T-helper 1 cell treated with Interleukin-12 subunit alpha and Interleukin-12 subunit beta and Interleukin-4 antibody, amounts not matched to agents 30 ng/mL and 1 ng/mL, for 36 hours (primary cell): ENCODE data around the gene FOXL2. TPM values are rescaled to one million over a fixed set of nuclear protein-coding genes. Genes with fewer than 3 reads are reported as not detected.

Source experiments
- intact Hi-C: fragments of 100-400 bp; cut with micrococcal nuclease; formaldehyde crosslinking; loops from one replicate; pipeline ENCODE4 v1.15.1; 2024
- total RNA-seq: library from RNA; stranded (reverse); gene quantifications from 2 replicates; pipeline ENCODE4 v1.2.3, GENCODE V29; 2022

FOXL2 gene
- total RNA-seq, 1 donor from 2014 or later = not detected

- intact Hi-C loops = loop anchor here (5.0 kb wide), 2 partner anchors 256 to 1179 kb away; no protein-coding TSS in a partner anchor
These were observed 951 bp downstream of the FOXL2 start for GRCh38 chr3:138945709-138946662.

- intact Hi-C loops = loop anchor here (1.0 to 5.0 kb wide), 3 partner anchors 9 to 1178 kb away; no protein-coding TSS in a partner anchor
These were observed 1.8 kb downstream of the FOXL2 start for GRCh38 chr3:138944929-138945708.

- intact Hi-C loops = loop anchor here (1.0 kb wide), 1 partner anchor 8 kb away; no protein-coding TSS in a partner anchor
These were observed 2.3 kb downstream of the FOXL2 start for GRCh38 chr3:138944654-138944928.

GRCh38 chr3:138943724-138944653, 2.9 kb downstream of the FOXL2 start:
- intact Hi-C loops = loop anchor here (1.0 kb wide), 1 partner anchor 8 kb away; no protein-coding TSS in a partner anchor

- intact Hi-C loops = loop anchor here (1.0 kb wide), 1 partner anchor 386 kb away; no protein-coding TSS in a partner anchor
These were observed 3.9 kb downstream of the FOXL2 start for GRCh38 chr3:138942861-138943623.

GRCh38 chr3:138942271-138942670, 4.7 kb downstream of the FOXL2 start:
- intact Hi-C loops = loop anchor here (1.0 kb wide), 1 partner anchor 387 kb away; no protein-coding TSS in a partner anchor

- intact Hi-C loops = no loop called here
These were observed 5.6 kb downstream of the FOXL2 start for GRCh38 chr3:138941259-138941885.

GRCh38 chr3:138940446-138940845, 6.5 kb downstream of the FOXL2 start:
- intact Hi-C loops = no loop called here

- intact Hi-C loops = loop anchor here (5.0 kb wide), 1 partner anchor 173 kb away; no protein-coding TSS in a partner anchor
These were observed 7.2 kb downstream of the FOXL2 start for GRCh38 chr3:138939561-138940241.

- intact Hi-C loops = loop anchor here (5.0 kb wide), 1 partner anchor 173 kb away; no protein-coding TSS in a partner anchor
These were observed 7.9 kb downstream of the FOXL2 start for GRCh38 chr3:138938877-138939560.

GRCh38 chr3:138938056-138938876, 8.7 kb downstream of the FOXL2 start:
- intact Hi-C loops = loop anchor here (5.0 kb wide), 1 partner anchor 174 kb away; no protein-coding TSS in a partner anchor

GRCh38 chr3:138937690-138938055, 9.3 kb downstream of the FOXL2 start:
- intact Hi-C loops = loop anchor here (2.0 to 5.0 kb wide), 2 partner anchors 13 to 175 kb away; no protein-coding TSS in a partner anchor

GRCh38 chr3:138936741-138937689, 9.9 kb downstream of the FOXL2 start:
- intact Hi-C loops = loop anchor here (1.0 to 5.0 kb wide), 5 partner anchors 7 to 392 kb away; no protein-coding TSS in a partner anchor

- intact Hi-C loops = loop anchor here (1.0 to 5.0 kb wide), 5 partner anchors 8 to 393 kb away; no protein-coding TSS in a partner anchor
These were observed 10.8 kb downstream of the FOXL2 start for GRCh38 chr3:138935863-138936740.

GRCh38 chr3:138935505-138935862, 11.5 kb downstream of the FOXL2 start:
- intact Hi-C loops = loop anchor here (5.0 kb wide), 1 partner anchor 177 kb away; no protein-coding TSS in a partner anchor
